Fibroblast of lung (primary cell): ENCODE measurements around the gene ELOVL2. TPM values are rescaled to one million over a fixed set of nuclear protein-coding genes. Genes with fewer than 3 reads are reported as not detected.

Experiments
- DNase-seq, 2 donors: peaks; one replicate each; pipeline versions ENCODE4 v3.0.0 to v3.0.0-alpha.2; 2010; ENCODE audit warnings: low read depth in 2 of 2
- H2AFZ ChIP-seq: 2 replicates; pipeline ENCODE4 v1.5.1; 2012; ENCODE audit warnings: low read length, control low read depth, inconsistent platforms
- H3K27ac ChIP-seq: 2 replicates; pipeline ENCODE4 v1.5.1; 2011; ENCODE audit warnings: low read length, control low read depth; ENCODE audit not compliant: insufficient read depth
- H3K27me3 ChIP-seq: 2 replicates; pipeline ENCODE4 v1.5.1; 2011; ENCODE audit warnings: mild to moderate bottlenecking, low read length; ENCODE audit not compliant: control insufficient read depth, insufficient read depth
- H3K36me3 ChIP-seq: 2 replicates; pipeline ENCODE4 v1.5.1; 2011; ENCODE audit warnings: low read length; ENCODE audit not compliant: control insufficient read depth, insufficient read depth
- H3K4me1 ChIP-seq: 2 replicates; pipeline ENCODE4 v1.5.1; 2011; ENCODE audit warnings: low read length; ENCODE audit not compliant: control insufficient read depth, insufficient read depth; ENCODE audit errors: extremely low read depth
- H3K4me2 ChIP-seq: 2 replicates; pipeline ENCODE4 v1.5.1; 2011; ENCODE audit warnings: low read length, control low read depth; ENCODE audit not compliant: insufficient read depth; ENCODE audit errors: extremely low read depth
- H3K4me3 ChIP-seq, 4 experiments: fragments of 200-600 bp in 1 of 4; sonication (generic) in 1 of 4; replicated peaks in 1 of 4; 2 replicates each; pipeline ENCODE4 v1.5.1; 2011 to 2016; ENCODE audit warnings: low read length in 4 of 4, low read depth in 3 of 4, mild to moderate bottlenecking in 3 of 4, control low read depth in 2 of 4, inconsistent platforms in 1 of 4, mixed read lengths in 1 of 4; ENCODE audit not compliant: insufficient read depth in 1 of 4; ENCODE audit errors: control extremely low read depth in 1 of 4
- H3K79me2 ChIP-seq: 2 replicates; pipeline ENCODE4 v1.5.1; 2012; ENCODE audit warnings: mild to moderate bottlenecking, low read length, inconsistent platforms; ENCODE audit not compliant: control insufficient read depth, insufficient read depth
- H3K9ac ChIP-seq: 2 replicates; pipeline ENCODE4 v1.5.1; 2011; ENCODE audit warnings: mild to moderate bottlenecking, low read length, control low read depth; ENCODE audit not compliant: insufficient read depth
- H3K9me3 ChIP-seq: 2 replicates; pipeline ENCODE4 v1.5.1; 2012; ENCODE audit warnings: low read depth, low read length; ENCODE audit not compliant: control insufficient read depth, insufficient read depth
- H4K20me1 ChIP-seq: 2 replicates; pipeline ENCODE4 v1.5.1; 2011; ENCODE audit warnings: low read length; ENCODE audit not compliant: control insufficient read depth, insufficient read depth; ENCODE audit errors: extremely low read depth
- EZH2 ChIP-seq: IDR thresholded peaks from 2 replicates; pipeline ENCODE4 v1.5.1; 2012; ENCODE audit warnings: low read length, control low read depth, mild to moderate bottlenecking; ENCODE audit errors: missing control alignments
- polyA plus RNA-seq, 2 donors: library from polyadenylated mRNA; depleted of rRNA in 1 of 2; stranded (reverse) in 1 of 2; unstranded in 1 of 2; fragments of >200 nt; gene quantifications; 2 replicates each; pipeline ENCODE4 v1.2.1, GENCODE V29; 2011 to 2012; ENCODE audit warnings: missing spikeins in 1 of 2
- total RNA-seq: library from RNA; depleted of rRNA; stranded (reverse); fragments of >200 nt; gene quantifications from 2 replicates; pipeline ENCODE4 v1.2.1, GENCODE V29; 2014
- TF ChIP-seq, protein P1 (sequence below), 2 donors: IDR thresholded peaks in 1 of 2; conservative IDR thresholded peaks in 1 of 2; 1 replicate in 1 of 2; 2 replicates in 1 of 2; pipeline ENCODE4 v1.5.1; 2011 to 2012; ENCODE audit warnings: low read length in 2 of 2, control low read depth in 1 of 2, inconsistent platforms in 1 of 2, low read depth in 1 of 2, mild to moderate bottlenecking in 1 of 2

The ELOVL2 gene
- total and polyA plus RNA-seq, 2 donors (not counting 1 experiment from before 2014, with no cell fraction given), result under 0.01 to 13.9 TPM

DNA sequence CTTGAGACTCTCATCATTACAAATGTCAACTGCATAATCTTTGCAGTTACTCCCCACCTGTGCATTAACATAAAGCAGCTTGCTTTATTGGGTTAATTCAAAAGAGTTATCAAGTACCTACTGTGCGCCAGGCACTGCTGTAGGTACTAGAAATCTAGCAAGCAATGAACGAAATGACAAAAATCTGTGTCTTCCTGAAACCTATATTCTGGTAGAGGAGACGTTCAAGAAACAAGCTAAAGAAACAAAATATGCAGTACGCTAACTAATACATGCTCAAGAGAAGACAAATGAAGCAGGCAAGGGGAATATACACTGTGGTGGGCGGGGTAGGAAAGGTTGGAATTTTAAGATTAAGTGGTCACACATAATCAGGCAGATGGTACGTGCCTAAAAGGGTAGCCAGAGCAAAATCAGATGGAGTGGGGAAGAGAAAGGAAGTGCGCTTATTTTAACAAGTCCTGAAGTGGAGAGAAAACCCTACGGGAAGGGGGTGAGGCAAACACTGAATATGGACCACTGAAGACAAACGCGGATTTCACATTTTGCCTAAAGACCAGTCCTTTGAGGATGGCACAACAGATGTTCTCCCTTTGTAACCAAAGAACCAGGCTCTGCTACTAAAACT lies 1.2 kb downstream of the ELOVL2 start:
- H3K4me3 ChIP-seq, result peak overlapping the region in 1 of 4 experiments; percentile 57

DNA sequence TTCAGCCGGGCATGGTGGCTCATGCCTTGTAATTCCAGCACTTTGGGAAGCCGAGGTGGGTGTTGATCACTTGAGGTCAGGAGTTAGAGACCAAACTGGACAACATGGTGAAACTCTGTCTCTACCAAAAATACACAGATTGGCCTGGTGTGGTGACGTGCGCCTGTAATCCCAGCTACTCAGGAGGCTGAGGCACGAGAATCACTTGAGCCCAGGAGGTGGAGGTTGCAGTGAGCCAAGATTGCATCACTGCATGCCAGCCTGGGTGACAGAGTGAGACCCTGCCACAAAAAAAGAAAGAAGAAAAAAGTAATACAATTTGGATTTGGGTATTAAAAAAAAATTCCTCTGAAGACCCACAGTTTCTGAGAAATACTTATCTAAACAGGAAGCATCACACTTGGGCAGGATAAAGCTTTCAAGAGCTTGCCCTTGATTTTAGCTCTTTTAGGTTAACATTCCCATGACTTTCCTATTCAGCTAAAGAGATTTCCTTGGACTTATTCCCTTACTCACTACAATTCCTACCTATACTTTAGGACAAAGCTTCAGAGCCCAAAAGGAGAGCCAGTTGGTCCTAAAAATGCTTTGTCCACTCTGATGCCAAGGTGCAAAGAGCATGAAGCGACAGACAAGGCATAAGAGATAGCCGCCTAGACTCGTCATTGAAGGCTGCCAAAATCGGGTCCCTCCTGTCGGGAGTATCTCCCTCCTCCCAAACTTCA lies 1.9 kb downstream of the ELOVL2 start:
- H3K4me2 ChIP-seq, result no peak overlapping the region
- H3K4me1 ChIP-seq, result no peaks in the 10 kb centered on the region
- no peak overlapping the region for H3K4me3 ChIP-seq
- no peak overlapping the region for H3K9ac ChIP-seq
- TF ChIP-seq EZH2, result no peak
- TF ChIP-seq, protein P1, sequence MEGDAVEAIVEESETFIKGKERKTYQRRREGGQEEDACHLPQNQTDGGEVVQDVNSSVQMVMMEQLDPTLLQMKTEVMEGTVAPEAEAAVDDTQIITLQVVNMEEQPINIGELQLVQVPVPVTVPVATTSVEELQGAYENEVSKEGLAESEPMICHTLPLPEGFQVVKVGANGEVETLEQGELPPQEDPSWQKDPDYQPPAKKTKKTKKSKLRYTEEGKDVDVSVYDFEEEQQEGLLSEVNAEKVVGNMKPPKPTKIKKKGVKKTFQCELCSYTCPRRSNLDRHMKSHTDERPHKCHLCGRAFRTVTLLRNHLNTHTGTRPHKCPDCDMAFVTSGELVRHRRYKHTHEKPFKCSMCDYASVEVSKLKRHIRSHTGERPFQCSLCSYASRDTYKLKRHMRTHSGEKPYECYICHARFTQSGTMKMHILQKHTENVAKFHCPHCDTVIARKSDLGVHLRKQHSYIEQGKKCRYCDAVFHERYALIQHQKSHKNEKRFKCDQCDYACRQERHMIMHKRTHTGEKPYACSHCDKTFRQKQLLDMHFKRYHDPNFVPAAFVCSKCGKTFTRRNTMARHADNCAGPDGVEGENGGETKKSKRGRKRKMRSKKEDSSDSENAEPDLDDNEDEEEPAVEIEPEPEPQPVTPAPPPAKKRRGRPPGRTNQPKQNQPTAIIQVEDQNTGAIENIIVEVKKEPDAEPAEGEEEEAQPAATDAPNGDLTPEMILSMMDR (conservative IDR thresholded peaks at IDR 0.05 in 1 of 2, IDR thresholded peaks at IDR 0.05 in 1 of 2; ENCODE audit: low read depth in 1 of 2, low read length in 2 of 2), result no peak
- no peaks in the 10 kb centered on the region for H4K20me1 ChIP-seq
- DNase-seq, result no peak
- H3K27ac ChIP-seq, result no peak overlapping the region
- no peaks in the 10 kb centered on the region for H3K9me3 ChIP-seq
- no peak overlapping the region for H2AFZ ChIP-seq
- peaks cover 11% of the 10 kb centered on the region for H3K27me3 ChIP-seq
- no peaks in the 10 kb centered on the region for H3K79me2 ChIP-seq
- H3K36me3 ChIP-seq, result no peaks in the 10 kb centered on the region

More for the DNA sequence above, 1.2 kb downstream of the ELOVL2 start:
- H3K9me3 ChIP-seq, result no peaks in the 10 kb centered on the region
- peaks cover 11% of the 10 kb centered on the region for H3K27me3 ChIP-seq
- DNase-seq, result peak in 1 of 2 donors; percentile 19
- no peak overlapping the region for H3K27ac ChIP-seq
- no peak overlapping the region for H3K4me2 ChIP-seq
- H3K79me2 ChIP-seq, result no peaks in the 10 kb centered on the region
- H3K36me3 ChIP-seq, result no peaks in the 10 kb centered on the region
- H3K4me1 ChIP-seq, result no peaks in the 10 kb centered on the region
- H2AFZ ChIP-seq, result no peak overlapping the region
- no peak overlapping the region for H3K9ac ChIP-seq
- no peaks in the 10 kb centered on the region for H4K20me1 ChIP-seq
- TF ChIP-seq, protein P1 (conservative IDR thresholded peaks at IDR 0.05 in 1 of 2, IDR thresholded peaks at IDR 0.05 in 1 of 2; ENCODE audit: low read depth in 1 of 2, low read length in 2 of 2), result no peak

DNA sequence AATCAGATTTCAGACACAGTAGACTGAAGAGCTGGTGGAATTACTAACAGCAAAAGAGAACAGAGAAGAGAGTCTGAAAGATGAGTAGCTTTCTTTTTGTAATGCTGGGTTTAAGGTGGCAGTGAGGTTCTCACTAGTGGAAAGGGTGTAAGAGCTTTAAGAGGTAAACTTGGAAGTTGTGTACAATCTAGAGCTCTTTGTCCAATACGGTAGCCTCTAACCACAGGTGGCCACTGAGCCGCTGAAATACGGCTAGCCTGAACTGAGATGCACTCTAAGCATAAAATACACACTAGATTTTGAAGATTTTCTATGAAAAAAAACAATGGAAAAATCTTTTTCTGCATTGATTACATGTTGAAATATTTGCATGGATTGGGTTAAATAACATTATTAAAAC lies 4.0 kb downstream of the ELOVL2 start:
- H3K79me2 ChIP-seq, result no peaks in the 10 kb centered on the region
- DNase-seq, result no peak
- no peaks in the 10 kb centered on the region for H4K20me1 ChIP-seq
- no peaks in the 10 kb centered on the region for H3K9me3 ChIP-seq
- H3K4me2 ChIP-seq, result no peak overlapping the region
- H3K4me1 ChIP-seq, result no peaks in the 10 kb centered on the region
- H3K27me3 ChIP-seq, result peaks cover 11% of the 10 kb centered on the region
- H3K4me3 ChIP-seq, result no peak overlapping the region
- no peak overlapping the region for H3K27ac ChIP-seq
- no peak overlapping the region for H3K9ac ChIP-seq
- no peaks in the 10 kb centered on the region for H3K36me3 ChIP-seq
- H2AFZ ChIP-seq, result no peak overlapping the region
- TF ChIP-seq EZH2, result no peak
- TF ChIP-seq, protein P1 (conservative IDR thresholded peaks at IDR 0.05 in 1 of 2, IDR thresholded peaks at IDR 0.05 in 1 of 2; ENCODE audit: low read depth in 1 of 2, low read length in 2 of 2), result no peak
